ENCODE measurements around the gene CCBE1. TPM values are rescaled to one million over a fixed set of nuclear protein-coding genes. Genes with fewer than 3 reads are reported as not detected.

Gene CCBE1
- polyA plus RNA-seq, 1 donor from 2014 or later, result 0.19 TPM

GRCh38 chr18:59743566-59743965 lies 46.3 kb upstream of the CCBE1 start:
- Histone ChIP-seq H3K9ac (ENCODE audit: low read length) (no peak overlapping the region), H3K27me3 (ENCODE audit: insufficient read depth, low read depth, low read length) (no peaks in the 10 kb centered on the region), H3K9me2 (ENCODE audit: insufficient read depth, low read length) (no peaks in the 10 kb centered on the region), H3K36me3 (ENCODE audit: insufficient read depth, low read length) (no peaks in the 10 kb centered on the region), H3K79me2 (replicated peaks; ENCODE audit: insufficient read depth, low read length) (no peaks in the 10 kb centered on the region), H3K4me3 (ENCODE audit: low read length) (no peak overlapping the region), H4K20me1 (ENCODE audit: insufficient read depth) (no peaks in the 10 kb centered on the region), H3K9me3 (ENCODE audit: low read length) (no peaks in the 10 kb centered on the region), H3K27ac (ENCODE audit: low read length) (no peak overlapping the region), H2AFZ (ENCODE audit: low read depth, low read length) (no peak overlapping the region), H3K4me2 (ENCODE audit: low read length) (no peak overlapping the region), H3F3A (ENCODE audit: insufficient read depth, low read length, poor library complexity, severe bottlenecking) (no peaks in the 10 kb centered on the region)
- TF ChIP-seq TAF1 (IDR thresholded peaks at IDR 0.05; ENCODE audit: low read depth) (no peak), EP300 (conservative IDR thresholded peaks at IDR 0.05; ENCODE audit: poor library complexity, severe bottlenecking) (no peak), SMC3 (conservative IDR thresholded peaks at IDR 0.05; ENCODE audit: poor library complexity) (no peak), POLR2AphosphoS5 (IDR thresholded peaks at IDR 0.05) (no peak), RAD21 (conservative IDR thresholded peaks at IDR 0.05) (no peak)
- TF ChIP-seq, protein P1, sequence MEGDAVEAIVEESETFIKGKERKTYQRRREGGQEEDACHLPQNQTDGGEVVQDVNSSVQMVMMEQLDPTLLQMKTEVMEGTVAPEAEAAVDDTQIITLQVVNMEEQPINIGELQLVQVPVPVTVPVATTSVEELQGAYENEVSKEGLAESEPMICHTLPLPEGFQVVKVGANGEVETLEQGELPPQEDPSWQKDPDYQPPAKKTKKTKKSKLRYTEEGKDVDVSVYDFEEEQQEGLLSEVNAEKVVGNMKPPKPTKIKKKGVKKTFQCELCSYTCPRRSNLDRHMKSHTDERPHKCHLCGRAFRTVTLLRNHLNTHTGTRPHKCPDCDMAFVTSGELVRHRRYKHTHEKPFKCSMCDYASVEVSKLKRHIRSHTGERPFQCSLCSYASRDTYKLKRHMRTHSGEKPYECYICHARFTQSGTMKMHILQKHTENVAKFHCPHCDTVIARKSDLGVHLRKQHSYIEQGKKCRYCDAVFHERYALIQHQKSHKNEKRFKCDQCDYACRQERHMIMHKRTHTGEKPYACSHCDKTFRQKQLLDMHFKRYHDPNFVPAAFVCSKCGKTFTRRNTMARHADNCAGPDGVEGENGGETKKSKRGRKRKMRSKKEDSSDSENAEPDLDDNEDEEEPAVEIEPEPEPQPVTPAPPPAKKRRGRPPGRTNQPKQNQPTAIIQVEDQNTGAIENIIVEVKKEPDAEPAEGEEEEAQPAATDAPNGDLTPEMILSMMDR (IDR thresholded peaks at IDR 0.05; ENCODE audit: poor library complexity, severe bottlenecking), result no peak

DNA sequence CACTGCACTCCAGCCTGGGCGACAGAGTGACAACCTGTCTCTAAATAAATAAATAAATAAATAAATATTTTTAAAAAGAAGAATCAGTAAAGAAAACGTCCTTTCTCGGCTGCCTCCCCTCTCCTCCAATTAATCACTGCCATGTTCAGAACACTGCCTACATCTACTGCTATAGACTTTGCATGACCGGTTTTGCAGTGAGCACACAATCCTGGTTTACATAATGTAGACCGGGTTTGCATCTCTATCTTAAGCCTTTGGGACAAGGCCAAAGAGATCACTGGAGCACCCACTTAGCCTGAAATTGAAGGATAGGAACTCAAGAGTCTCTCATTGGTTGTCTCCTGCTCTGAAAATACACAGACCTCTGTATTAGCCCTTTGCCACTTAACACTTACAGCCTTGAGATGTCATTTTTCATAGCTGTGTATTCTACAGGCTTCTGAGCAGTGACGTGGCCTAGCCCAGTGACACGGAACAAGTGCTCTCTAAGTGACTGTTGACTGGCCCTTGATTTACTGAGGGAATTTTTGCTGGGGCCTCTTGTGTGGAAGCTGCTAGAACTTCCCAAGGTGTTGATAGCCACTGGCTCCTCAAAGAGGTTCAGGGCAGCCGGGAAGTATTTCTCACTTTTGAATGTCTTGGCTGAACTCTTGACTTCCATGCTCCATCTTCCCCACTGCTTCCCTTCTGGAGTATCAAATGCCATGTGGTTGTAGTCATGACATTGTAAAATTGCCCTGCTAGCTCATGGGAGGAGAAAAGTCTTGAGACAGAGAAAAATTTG lies 45.3 kb upstream of the CCBE1 start:
- no peaks in the 10 kb centered on the region for H3K9me2 ChIP-seq (ENCODE audit: insufficient read depth, low read length)
- no peaks in the 10 kb centered on the region for H3K9me3 ChIP-seq (ENCODE audit: low read length)
- H3K27ac ChIP-seq (ENCODE audit: low read length), result no peak overlapping the region
- TF ChIP-seq EZH2 (IDR thresholded peaks at IDR 0.05; ENCODE audit: borderline replicate concordance, insufficient read depth, low read length, poor library complexity, severe bottlenecking) (no peak), SMC3 (conservative IDR thresholded peaks at IDR 0.05; ENCODE audit: poor library complexity) (no peak), TAF1 (IDR thresholded peaks at IDR 0.05; ENCODE audit: low read depth) (no peak), POLR2AphosphoS5 (IDR thresholded peaks at IDR 0.05) (no peak), MXI1 (conservative IDR thresholded peaks at IDR 0.05; ENCODE audit: poor library complexity, severe bottlenecking) (no peak)
- TF ChIP-seq, protein P2, sequence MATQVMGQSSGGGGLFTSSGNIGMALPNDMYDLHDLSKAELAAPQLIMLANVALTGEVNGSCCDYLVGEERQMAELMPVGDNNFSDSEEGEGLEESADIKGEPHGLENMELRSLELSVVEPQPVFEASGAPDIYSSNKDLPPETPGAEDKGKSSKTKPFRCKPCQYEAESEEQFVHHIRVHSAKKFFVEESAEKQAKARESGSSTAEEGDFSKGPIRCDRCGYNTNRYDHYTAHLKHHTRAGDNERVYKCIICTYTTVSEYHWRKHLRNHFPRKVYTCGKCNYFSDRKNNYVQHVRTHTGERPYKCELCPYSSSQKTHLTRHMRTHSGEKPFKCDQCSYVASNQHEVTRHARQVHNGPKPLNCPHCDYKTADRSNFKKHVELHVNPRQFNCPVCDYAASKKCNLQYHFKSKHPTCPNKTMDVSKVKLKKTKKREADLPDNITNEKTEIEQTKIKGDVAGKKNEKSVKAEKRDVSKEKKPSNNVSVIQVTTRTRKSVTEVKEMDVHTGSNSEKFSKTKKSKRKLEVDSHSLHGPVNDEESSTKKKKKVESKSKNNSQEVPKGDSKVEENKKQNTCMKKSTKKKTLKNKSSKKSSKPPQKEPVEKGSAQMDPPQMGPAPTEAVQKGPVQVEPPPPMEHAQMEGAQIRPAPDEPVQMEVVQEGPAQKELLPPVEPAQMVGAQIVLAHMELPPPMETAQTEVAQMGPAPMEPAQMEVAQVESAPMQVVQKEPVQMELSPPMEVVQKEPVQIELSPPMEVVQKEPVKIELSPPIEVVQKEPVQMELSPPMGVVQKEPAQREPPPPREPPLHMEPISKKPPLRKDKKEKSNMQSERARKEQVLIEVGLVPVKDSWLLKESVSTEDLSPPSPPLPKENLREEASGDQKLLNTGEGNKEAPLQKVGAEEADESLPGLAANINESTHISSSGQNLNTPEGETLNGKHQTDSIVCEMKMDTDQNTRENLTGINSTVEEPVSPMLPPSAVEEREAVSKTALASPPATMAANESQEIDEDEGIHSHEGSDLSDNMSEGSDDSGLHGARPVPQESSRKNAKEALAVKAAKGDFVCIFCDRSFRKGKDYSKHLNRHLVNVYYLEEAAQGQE (IDR thresholded peaks at IDR 0.05; ENCODE audit: borderline replicate concordance), result no peak
- TF ChIP-seq, protein P1 (IDR thresholded peaks at IDR 0.05; ENCODE audit: poor library complexity, severe bottlenecking), result no peak
- H3K27me3 ChIP-seq (ENCODE audit: insufficient read depth, low read depth, low read length), result no peaks in the 10 kb centered on the region
- H3K9ac ChIP-seq (ENCODE audit: low read length), result no peak overlapping the region
- H2AFZ ChIP-seq (ENCODE audit: low read depth, low read length), result no peak overlapping the region
- H3K36me3 ChIP-seq (ENCODE audit: insufficient read depth, low read length), result no peaks in the 10 kb centered on the region
- H3K79me2 ChIP-seq (replicated peaks; ENCODE audit: insufficient read depth, low read length), result no peaks in the 10 kb centered on the region
- H4K20me1 ChIP-seq (ENCODE audit: insufficient read depth), result no peaks in the 10 kb centered on the region
- no peaks in the 10 kb centered on the region for H3F3A ChIP-seq (ENCODE audit: insufficient read depth, low read length, poor library complexity, severe bottlenecking)
- no peak overlapping the region for H3K4me3 ChIP-seq (ENCODE audit: low read length)
- no peak overlapping the region for H3K4me2 ChIP-seq (ENCODE audit: low read length)
